Measurements from ENCODE around the gene C1QA. TPM values are rescaled to one million over a fixed set of nuclear protein-coding genes. Genes with fewer than 3 reads are reported as not detected.

Gene C1QA
- total RNA-seq, 6 experiments from 2014 or later: 66.3 to 227 (median 75.0) TPM

DNA sequence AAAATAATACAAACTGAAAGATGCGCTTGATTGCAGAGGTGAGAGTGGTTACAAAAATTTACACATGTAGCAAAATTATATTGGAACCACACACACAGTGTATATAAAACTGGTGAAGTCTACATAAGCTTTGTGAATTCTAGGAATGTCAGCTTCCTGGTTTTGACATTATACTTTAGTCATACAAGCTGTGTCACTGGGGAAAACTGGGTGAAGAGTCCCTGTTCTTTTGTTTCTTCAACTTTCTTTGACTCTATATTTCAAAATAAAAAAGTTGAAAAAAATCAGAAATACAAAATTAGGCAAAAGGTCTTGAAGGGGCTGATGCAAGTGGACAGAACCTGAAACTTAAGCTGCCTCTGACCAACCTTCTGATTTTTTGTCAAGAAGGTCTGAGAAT is 10.0 kb downstream of the C1QA start:
- intact Hi-C loops (cut with DNase I): loop anchor here in 1 of 2 donors (10.0 kb wide), 1 partner anchor 512 kb away; no protein-coding TSS in a partner anchor
- 22% methylated on average over 1 of the region's 1 CpG for WGBS (ENCODE audit: insufficient coverage, low coverage, low lambda C conversion rate, missing lambda C conversion rate)
- no peaks in the 10 kb centered on the region for H3K27me3 ChIP-seq
- H3K27ac ChIP-seq: no peak overlapping the region
- ATAC-seq (no peak), DNase-seq (no peak)
- H3K4me1 ChIP-seq: no peaks in the 10 kb centered on the region
- no peak overlapping the region for H3K4me3 ChIP-seq
- no peaks in the 10 kb centered on the region for H3K36me3 ChIP-seq
- no peaks in the 10 kb centered on the region for H3K9me3 ChIP-seq
- TF ChIP-seq POLR2A (IDR thresholded peaks at IDR 0.05): no peak
- no peak for TF ChIP-seq CTCF (IDR thresholded peaks at IDR 0.05)

- intact Hi-C loops (cut with DNase I): no loop called here
- no peaks in the 10 kb centered on the region for H3K9me3 ChIP-seq
- DNase-seq (no peak), ATAC-seq (no peak)
- no peak overlapping the region for H3K27ac ChIP-seq
- no peak overlapping the region for H3K4me3 ChIP-seq
- no peaks in the 10 kb centered on the region for H3K4me1 ChIP-seq
- H3K36me3 ChIP-seq: no peaks in the 10 kb centered on the region
- WGBS (ENCODE audit: insufficient coverage, low coverage, low lambda C conversion rate, missing lambda C conversion rate): 81% methylated on average over 11 of the region's 13 CpGs
- H3K27me3 ChIP-seq: no peaks in the 10 kb centered on the region
- TF ChIP-seq CTCF (IDR thresholded peaks at IDR 0.05): no peak
- TF ChIP-seq POLR2A (IDR thresholded peaks at IDR 0.05): no peak
These were observed 13.8 kb downstream of the C1QA start for GRCh38 chr1:22650089-22650693.

- H3K36me3 ChIP-seq: no peaks in the 10 kb centered on the region
- H3K27me3 ChIP-seq: no peaks in the 10 kb centered on the region
- no peak overlapping the region for H3K4me3 ChIP-seq
- intact Hi-C loops (cut with DNase I): no loop called here
- ATAC-seq: peak; percentile 15 to 53 (median 38)
- no peaks in the 10 kb centered on the region for H3K9me3 ChIP-seq
- no peak for DNase-seq
- H3K4me1 ChIP-seq: no peaks in the 10 kb centered on the region
- 54% methylated on average over 12 of the region's 15 CpGs for WGBS (ENCODE audit: insufficient coverage, low coverage, low lambda C conversion rate, missing lambda C conversion rate)
- no peak overlapping the region for H3K27ac ChIP-seq
- TF ChIP-seq CTCF (IDR thresholded peaks at IDR 0.05) (no peak), POLR2A (IDR thresholded peaks at IDR 0.05) (no peak)
These were observed 15.8 kb downstream of the C1QA start for GRCh38 chr1:22651941-22652856.

DNA sequence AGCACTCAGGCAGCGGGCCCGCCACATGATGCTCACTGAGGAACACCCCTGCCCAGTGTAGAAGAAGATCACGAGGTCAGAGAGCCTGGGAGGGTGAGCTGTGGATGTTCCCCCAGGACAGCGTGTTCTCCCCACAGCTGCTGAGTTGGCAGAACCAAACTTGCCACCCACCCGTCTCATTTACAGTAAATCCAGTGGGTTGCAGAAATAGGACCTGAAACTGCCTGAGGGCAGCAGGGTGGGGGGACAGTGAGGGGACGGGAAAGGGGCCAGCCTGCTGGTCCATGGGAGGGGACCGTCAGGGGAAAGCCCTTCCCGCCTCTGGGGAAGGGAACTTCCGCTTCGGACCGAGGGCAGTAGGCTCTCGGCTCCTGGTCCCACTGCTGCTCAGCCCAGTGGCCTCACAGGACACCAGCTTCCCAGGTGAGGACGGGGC is 16.5 kb downstream of the C1QA start, which contains the start of gene C1QB:
Gene C1QB, plus strand, starts transcription at position 356 of the 436 bp plus-strand sequence. CDS start 6,227 bp downstream, outside the sequence.
- no peak within 1 kb of the TSS for H3K27ac ChIP-seq
- H3K36me3 ChIP-seq: no peaks in the 10 kb centered on the region
- TF ChIP-seq POLR2A (IDR thresholded peaks at IDR 0.05) (peak; percentile 60), CTCF (IDR thresholded peaks at IDR 0.05) (no peak)
- peak; percentile 62 to 74 (median 67) for ATAC-seq
- peak in 1 of 3 donors; percentile 50 for DNase-seq
- intact Hi-C loops (cut with DNase I): no loop called here
- H3K27me3 ChIP-seq: no peaks in the 10 kb centered on the region
- H3K4me1 ChIP-seq: no peaks in the 10 kb centered on the region
- peak within 1 kb of the TSS; percentile 4 to 32 (median 12) for H3K4me3 ChIP-seq
- no peaks in the 10 kb centered on the region for H3K9me3 ChIP-seq
- WGBS (ENCODE audit: insufficient coverage, low coverage, low lambda C conversion rate, missing lambda C conversion rate): 80% methylated on average over 1 of the region's 13 CpGs

All from right lobe of liver (tissue), 6 donors.